ENCODE measurements around the gene NECTIN4. TPM values are rescaled to one million over a fixed set of nuclear protein-coding genes. Genes with fewer than 3 reads are reported as not detected.

Gene NECTIN4
- total RNA-seq, 2 experiments from 2014 or later: not detected

- Histone ChIP-seq H3K4me1 (ENCODE audit: insufficient read depth, low read length, poor library complexity, severe bottlenecking) (peaks cover 30% of the 10 kb centered on the region), H3K9me2 (ENCODE audit: insufficient read depth, low read length) (no peaks in the 10 kb centered on the region), H3K9me3 (ENCODE audit: low read length) (no peaks in the 10 kb centered on the region), H3K36me3 (ENCODE audit: insufficient read depth, low read length) (peaks cover 31% of the 10 kb centered on the region), H3K27ac (ENCODE audit: low read depth, low read length, poor library complexity, severe bottlenecking) (peak within 1 kb of the TSS; percentile 70), H3K4me2 (ENCODE audit: low read length) (peak within 1 kb of the TSS; percentile 85), H3K4me3 (ENCODE audit: low read depth, low read length, poor library complexity, severe bottlenecking) (peak within 1 kb of the TSS; percentile 86), H2AFZ (ENCODE audit: low read length) (peak within 1 kb of the TSS; percentile 93), H3K79me2 (ENCODE audit: insufficient read depth, low read depth, low read length) (peaks cover 28% of the 10 kb centered on the region; the same call in 1 of the 2 replicates), H4K20me1 (ENCODE audit: insufficient read depth, low read length) (no peaks in the 10 kb centered on the region)
- ChIA-PET POLR2A (interaction anchor here (0.5 to 2.0 kb wide), 7 partner anchors 11 to 141 kb away, joined by 3 to 10 read pairs (median 3); partner anchors contain the start of genes NIT1 and PFDN2), CTCF (ENCODE audit: unreplicated experiment) (interaction anchor here (0.6 to 1.4 kb wide), 5 partner anchors 15 to 1000 kb away, joined by 3 to 4 read pairs (median 3); partner anchors contain the start of genes B4GALT3 and PPOX)
- peak; percentile 95 for DNase-seq (ENCODE audit: low spot score)
- BruUV-seq (replicated peaks): no TSS peak
- intact Hi-C loops (cut with micrococcal nuclease; ENCODE audit: unreplicated experiment): no loop called here
- TF ChIP-seq CTCF (conservative IDR thresholded peaks at IDR 0.05; ENCODE audit: low read length) (peak; percentile 59; the same call in 1 of the 2 replicates), EZH2phosphoT487 (IDR thresholded peaks at IDR 0.05; ENCODE audit: borderline replicate concordance, low read depth, low read length) (no peak)
Measured at GRCh38 chr1:161132410-161133219, 43.3 kb upstream of the NECTIN4 start, which contains the start of gene DEDD. Gene DEDD (minus strand): TSS chr1:161132667. CDS start chr1:161124462, 8,205 bp downstream.

GRCh38 chr1:161131523-161132409 lies 42.4 kb upstream of the NECTIN4 start:
- Histone ChIP-seq H3K9me3 (ENCODE audit: low read length) (no peaks in the 10 kb centered on the region), H3K4me3 (ENCODE audit: low read depth, low read length, poor library complexity, severe bottlenecking) (peak overlapping the region; percentile 86), H3K4me2 (ENCODE audit: low read length) (peak overlapping the region; percentile 85), H3K9me2 (ENCODE audit: insufficient read depth, low read length) (no peaks in the 10 kb centered on the region), H3K36me3 (ENCODE audit: insufficient read depth, low read length) (peaks cover 40% of the 10 kb centered on the region), H2AFZ (ENCODE audit: low read length) (peak overlapping the region; percentile 93), H3K4me1 (ENCODE audit: insufficient read depth, low read length, poor library complexity, severe bottlenecking) (peaks cover 29% of the 10 kb centered on the region), H4K20me1 (ENCODE audit: insufficient read depth, low read length) (no peaks in the 10 kb centered on the region), H3K79me2 (ENCODE audit: insufficient read depth, low read depth, low read length) (peaks cover 28% of the 10 kb centered on the region; the same call in 1 of the 2 replicates), H3K27ac (ENCODE audit: low read depth, low read length, poor library complexity, severe bottlenecking) (peak overlapping the region; percentile 70)
- intact Hi-C loops (cut with micrococcal nuclease; ENCODE audit: unreplicated experiment): no loop called here
- no TSS peak for BruUV-seq (replicated peaks)
- DNase-seq (ENCODE audit: low spot score): no peak
- ChIA-PET POLR2A (interaction anchor here (0.9 to 2.0 kb wide), 5 partner anchors 10 to 71 kb away, joined by 3 to 10 read pairs (median 3); partner anchors contain the start of genes NDUFS2, NIT1 and PFDN2), CTCF (ENCODE audit: unreplicated experiment) (interaction anchor here (1.0 to 1.4 kb wide), 2 partner anchors 15 to 45 kb away, joined by 3 to 4 read pairs; partner anchors contain the start of gene B4GALT3)
- TF ChIP-seq CTCF (conservative IDR thresholded peaks at IDR 0.05; ENCODE audit: low read length) (no peak), EZH2phosphoT487 (IDR thresholded peaks at IDR 0.05; ENCODE audit: borderline replicate concordance, low read depth, low read length) (no peak)
